K562 (cell line): ENCODE data around the gene TXNIP. TPM values are rescaled to one million over a fixed set of nuclear protein-coding genes. Genes with fewer than 3 reads are reported as not detected.
A peak's percentile ranks its signal among the peaks of the same experiment; 100 is the strongest.

Experiments
- CAMTA2 ChIP-seq: fragments of 250-450 bp; sonication (Bioruptor Pico); conservative IDR thresholded peaks from 2 replicates; pipeline ENCODE4 v1.5.1; 2022
- CEBPB ChIP-seq: fragments of 450-650 bp; IDR thresholded peaks from 2 replicates; pipeline ENCODE4 v1.6.1; 2016; ENCODE audit warnings: missing genetic modification characterization, missing compliant biosample characterization
- CEBPG ChIP-seq, 3 experiments: fragments of 200-800 bp in 1 of 3; sonication (Bioruptor generic) in 1 of 3; sonication (generic) in 1 of 3; formaldehyde crosslinking in 1 of 3; IDR thresholded peaks in 2 of 3; conservative IDR thresholded peaks in 1 of 3; 2 replicates each; pipeline versions ENCODE4 v1.6.1 to v1.8.0; 2016 to 2022; ENCODE audit warnings: missing compliant biosample characterization in 2 of 3, missing genetic modification characterization in 2 of 3, mild to moderate bottlenecking in 1 of 3, missing genetic modification reagents in 1 of 3
- CSDE1 ChIP-seq, 2 experiments: fragments of 450-650 bp; IDR thresholded peaks; 2 replicates each; pipeline ENCODE4 v1.6.1; 2016; ENCODE audit warnings: mild to moderate bottlenecking in 1 of 2
- E2F6 ChIP-seq, 2 experiments: IDR thresholded peaks; 2 replicates each; pipeline ENCODE4 v1.6.1; 2011; ENCODE audit warnings: borderline replicate concordance in 1 of 2, control low read depth in 1 of 2, low read depth in 1 of 2, low read length in 1 of 2, mild to moderate bottlenecking in 1 of 2, mixed read lengths in 1 of 2, moderate library complexity in 1 of 2; ENCODE audit not compliant: insufficient read depth in 1 of 2, insufficient read length in 1 of 2, poor library complexity in 1 of 2, severe bottlenecking in 1 of 2; ENCODE audit errors: extremely low read depth in 1 of 2
- HDAC1 ChIP-seq, 2 experiments: fragments of 450-650 bp; IDR thresholded peaks; 2 replicates each; pipeline ENCODE4 v1.6.1; 2016 to 2017; ENCODE audit warnings: inconsistent platforms in 1 of 2, mild to moderate bottlenecking in 1 of 2, moderate library complexity in 1 of 2
- L3MBTL2 ChIP-seq: fragments of 450-650 bp; IDR thresholded peaks from 2 replicates; pipeline ENCODE4 v1.6.1; 2016; ENCODE audit warnings: mild to moderate bottlenecking, moderate library complexity
- PREB ChIP-seq: sonication (generic); formaldehyde crosslinking; IDR thresholded peaks from 2 replicates; pipeline ENCODE4 v1.8.1; 2023; ENCODE audit warnings: mild to moderate bottlenecking, missing genetic modification reagents
- RAD51 ChIP-seq: fragments of 450-650 bp; IDR thresholded peaks from 2 replicates; pipeline ENCODE4 v1.7.1; 2016; ENCODE audit warnings: low read depth, mild to moderate bottlenecking, borderline replicate concordance
- SIX5 ChIP-seq, 2 experiments: IDR thresholded peaks; 2 replicates each; pipeline ENCODE4 v1.6.1; 2011; ENCODE audit warnings: low read length in 2 of 2, borderline replicate concordance in 1 of 2, low read depth in 1 of 2, mild to moderate bottlenecking in 1 of 2, moderate library complexity in 1 of 2; ENCODE audit not compliant: insufficient read depth in 1 of 2
- ZNF75A ChIP-seq: fragments of 450-650 bp; formaldehyde crosslinking; IDR thresholded peaks from 2 replicates; pipeline ENCODE4 v1.4.0; 2020; ENCODE audit warnings: mild to moderate bottlenecking
- ZNF77 ChIP-seq: fragments of 250-450 bp; sonication (Bioruptor Pico); IDR thresholded peaks from 2 replicates; pipeline ENCODE4 v1.5.0; 2020
- polyA plus RNA-seq, 8 experiments: library from polyadenylated mRNA; depleted of rRNA in 4 of 8; stranded (reverse) in 5 of 8; unstranded in 3 of 8; fragments of >200 nt; fragmentation: Nextera tagmentation in 2 of 8; fragmentation: Illumina TruSeq in 1 of 8; extraction: Ambion mirVana in 2 of 8; extraction: Trizol in 1 of 8; gene quantifications; 2 replicates each; pipeline versions ENCODE4 v1.2.1 to v1.2.3, GENCODE V29; 2011 to 2014; ENCODE audit warnings: inconsistent platforms in 1 of 8, missing spikeins in 1 of 8
- total RNA-seq, 7 experiments: library from RNA; depleted of rRNA in 6 of 7; stranded (reverse); fragments of >200 nt in 6 of 7; fragmentation: Illumina TruSeq in 2 of 7; extraction: Trizol in 2 of 7; gene quantifications; 2 replicates each; pipeline versions ENCODE4 v1.2.1 to v1.2.3, GENCODE V29; 2011 to 2021; ENCODE audit warnings: low replicate concordance in 1 of 7

TXNIP gene
- total and polyA plus RNA-seq, 9 of the 15 experiments (the other 6 are each of a cell fraction or from before 2014, with no cell fraction given) = 120 to 499 (median 257) TPM

- TF ChIP-seq CEBPB (tag) (peak; percentile 21; the same call in 1 of the 2 replicates), HDAC1 (IDR thresholded peaks at IDR 0.05) (0 out of 4 replicates have a peak, but pooled peaks of 1 of the 2 experiments have one; percentile 2), RAD51 (peak; percentile 56), E2F6 (IDR thresholded peaks at IDR 0.05; ENCODE audit: borderline replicate concordance in 1 of 2, extremely low read depth in 1 of 2, insufficient read depth in 1 of 2, insufficient read length in 1 of 2, low read depth in 1 of 2, low read length in 1 of 2, poor library complexity in 1 of 2, severe bottlenecking in 1 of 2) (peak in 1 of 2 experiments; percentile 37), L3MBTL2 (peak; percentile 66), CEBPG (CRISPR knock-in tag; IDR thresholded peaks at IDR 0.05) (no peak), CEBPG (tag; conservative IDR thresholded peaks at IDR 0.05 in 1 of 2, IDR thresholded peaks at IDR 0.05 in 1 of 2) (0 out of 4 replicates have a peak, but pooled peaks of 1 of the 2 experiments have one; percentile 6), ZNF77 (no peak), CAMTA2 (CRISPR knock-in tag) (no peak), SIX5 (IDR thresholded peaks at IDR 0.05; ENCODE audit: borderline replicate concordance in 1 of 2, insufficient read depth in 1 of 2, low read depth in 1 of 2, low read length in 2 of 2) (no peak), ZNF75A (CRISPR knock-in tag) (no peak), CSDE1 (IDR thresholded peaks at IDR 0.05) (no peak), PREB (CRISPR knock-in tag) (no peak)
Observed at GRCh38 chr1:146035048-146035423, 38.7 kb upstream of the TXNIP start (continued).
